HG02884 (cell line): Measurements from ENCODE around the gene NAE1.

Experiments
- ATAC-seq: cut with Tn5 transposase; IDR thresholded peaks from one replicate; pipeline ENCODE4 v1.9.1; 2021; ENCODE audit warnings: mild to moderate bottlenecking, moderate library complexity; ENCODE audit not compliant: unreplicated experiment

The NAE1 gene

DNA sequence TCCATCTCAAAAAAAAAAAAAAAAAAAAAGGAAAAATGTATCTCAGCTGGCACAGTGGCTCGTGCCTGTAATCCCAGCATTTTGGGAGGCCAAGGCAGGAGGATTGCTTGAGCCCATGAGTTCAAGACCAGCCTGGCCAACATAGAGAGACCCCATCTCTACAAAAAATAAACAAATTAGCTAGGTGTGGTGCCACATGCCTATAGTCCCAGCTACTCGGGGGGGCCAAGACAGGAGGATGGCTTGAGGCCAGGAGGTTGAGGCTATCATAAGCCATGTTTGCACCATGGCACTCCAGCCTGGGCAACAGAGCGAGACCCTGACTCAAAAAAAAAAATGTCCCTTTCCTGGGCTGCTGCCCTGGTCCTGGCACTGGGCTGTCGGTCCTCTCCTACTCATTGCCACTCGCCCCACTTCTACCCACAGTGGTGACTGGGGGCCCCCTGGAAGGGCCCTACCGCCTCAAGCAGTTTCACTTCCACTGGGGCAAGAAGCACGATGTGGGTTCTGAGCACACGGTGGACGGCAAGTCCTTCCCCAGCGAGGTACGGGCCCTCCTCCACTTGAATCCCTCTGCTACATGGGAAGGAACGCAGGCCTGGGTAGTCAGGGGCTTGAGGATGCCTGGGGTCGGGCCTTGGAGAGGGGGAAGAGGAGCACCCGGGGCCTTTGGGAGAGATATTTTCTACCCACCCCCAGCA is 19.5 kb upstream of the NAE1 start:
- ATAC-seq = no peak

DNA sequence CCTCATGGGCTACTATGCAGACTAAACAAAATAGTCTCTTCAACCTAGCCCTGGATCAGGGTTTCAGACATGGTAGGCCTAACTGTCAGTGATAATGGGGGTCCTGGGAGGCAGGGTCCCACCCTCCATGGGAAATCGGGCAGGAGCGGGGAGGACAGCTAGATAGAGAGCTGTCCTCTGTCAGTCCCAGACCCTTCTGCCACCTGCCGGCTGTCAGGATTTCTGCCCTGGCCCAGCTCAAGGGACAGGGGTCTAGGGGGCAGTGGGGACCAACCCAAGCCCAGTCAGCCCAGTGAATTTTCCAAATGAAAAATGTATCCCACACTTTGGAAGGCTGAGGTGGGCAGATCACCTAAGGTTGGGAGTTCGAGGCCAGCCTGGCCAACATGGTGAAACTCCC is 18.8 kb upstream of the NAE1 start:
- no peak for ATAC-seq

DNA sequence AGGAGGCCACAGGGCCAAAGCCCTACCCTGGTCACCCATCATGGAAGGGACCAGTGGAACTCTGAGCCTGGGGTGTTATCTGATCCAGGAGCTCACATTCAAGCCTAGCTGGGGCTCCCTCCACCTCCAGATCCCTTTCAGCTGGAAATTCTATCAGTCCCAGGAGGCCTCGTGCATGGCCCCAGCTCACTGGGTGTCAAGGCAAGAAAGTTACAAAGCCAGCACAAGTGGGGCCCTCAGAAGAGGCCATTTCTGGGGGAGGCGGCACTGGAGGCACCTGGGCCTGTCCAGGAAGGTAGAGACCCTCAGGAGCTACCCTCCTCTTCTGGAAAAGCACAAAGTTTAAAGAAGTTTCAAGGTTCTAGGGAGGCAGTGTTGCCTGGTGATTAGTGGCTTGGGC is 18.2 kb upstream of the NAE1 start:
- ATAC-seq = no peak

DNA sequence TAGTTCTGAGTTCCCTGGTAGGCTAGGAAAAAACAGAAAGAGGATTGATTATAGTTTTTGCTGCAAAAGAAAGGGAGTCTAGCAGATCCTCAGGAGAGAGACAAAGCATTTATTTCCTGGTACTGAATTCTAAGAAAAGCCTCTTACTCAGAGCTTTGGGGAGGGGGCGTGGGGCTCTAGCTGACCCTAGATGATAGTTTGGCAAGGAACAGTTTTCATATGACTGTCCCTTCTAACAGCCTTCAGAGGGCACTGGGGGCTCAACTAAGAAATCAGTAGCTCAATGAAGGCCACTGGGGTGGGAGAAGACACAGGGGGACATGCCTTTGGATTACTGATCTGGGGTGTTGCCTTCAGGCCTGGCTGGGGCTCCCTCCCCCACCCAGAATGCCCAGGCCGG is 17.4 kb upstream of the NAE1 start:
- no peak for ATAC-seq

DNA sequence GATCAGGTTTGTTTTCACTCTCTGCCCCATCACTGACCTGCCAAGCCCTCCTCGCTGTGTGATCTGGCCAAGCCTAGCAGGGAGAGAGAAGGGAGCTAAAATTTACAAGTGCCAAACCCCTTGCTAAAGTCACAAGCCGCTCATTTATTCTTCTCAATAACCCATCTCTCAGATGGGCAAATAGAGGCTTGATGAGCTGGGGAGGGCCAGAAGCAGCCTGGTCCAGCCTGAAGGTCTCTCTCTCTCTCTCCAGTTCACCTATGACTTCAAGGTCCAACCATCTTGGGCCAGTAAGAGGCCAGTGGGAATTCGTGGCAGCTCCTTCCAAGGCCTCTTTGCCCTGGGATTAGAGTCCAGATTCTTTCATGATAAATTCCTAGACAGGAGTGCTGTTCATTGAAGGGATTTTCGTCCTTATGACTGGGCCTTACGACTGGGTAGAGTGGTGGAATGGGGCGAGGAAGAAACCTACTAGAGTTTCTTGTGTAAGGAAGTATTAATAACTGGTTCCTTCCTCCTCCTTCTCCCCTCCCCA is 16.8 kb upstream of the NAE1 start:
- no peak for ATAC-seq

DNA sequence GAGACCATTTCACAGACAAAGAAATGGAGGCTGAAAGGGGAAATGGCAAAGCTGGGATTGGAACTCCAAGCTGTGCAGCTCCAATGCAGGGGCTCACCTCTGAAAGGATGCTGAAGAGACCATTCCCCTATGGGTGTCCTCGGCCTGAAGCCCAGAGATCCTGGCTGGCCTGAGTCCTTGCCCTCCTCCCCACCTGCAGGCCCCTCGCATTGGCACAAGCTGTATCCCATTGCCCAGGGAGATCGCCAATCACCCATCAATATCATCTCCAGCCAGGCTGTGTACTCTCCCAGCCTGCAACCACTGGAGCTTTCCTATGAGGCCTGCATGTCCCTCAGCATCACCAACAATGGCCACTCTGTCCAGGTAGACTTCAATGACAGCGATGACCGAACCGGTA is 16.1 kb upstream of the NAE1 start:
- no peak for ATAC-seq

DNA sequence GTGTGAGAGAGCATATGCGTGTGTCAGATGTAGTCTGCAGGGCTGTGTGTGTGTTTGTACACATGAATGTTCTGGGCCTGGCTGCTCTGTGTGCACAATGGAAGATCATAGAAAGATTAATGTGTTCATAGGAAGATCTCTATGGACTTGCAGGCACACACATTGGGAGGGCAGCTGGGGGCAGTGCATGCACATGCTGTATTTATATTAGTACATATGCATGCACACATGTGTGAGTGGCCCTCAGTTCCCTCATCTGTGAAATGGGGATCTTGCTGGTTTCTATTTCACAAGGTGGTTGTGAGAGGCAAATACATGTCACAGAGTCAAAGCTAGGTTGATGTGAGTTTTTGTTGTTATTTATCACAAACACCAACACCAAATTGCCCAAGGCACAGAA is 15.5 kb upstream of the NAE1 start:
- no peak for ATAC-seq

DNA sequence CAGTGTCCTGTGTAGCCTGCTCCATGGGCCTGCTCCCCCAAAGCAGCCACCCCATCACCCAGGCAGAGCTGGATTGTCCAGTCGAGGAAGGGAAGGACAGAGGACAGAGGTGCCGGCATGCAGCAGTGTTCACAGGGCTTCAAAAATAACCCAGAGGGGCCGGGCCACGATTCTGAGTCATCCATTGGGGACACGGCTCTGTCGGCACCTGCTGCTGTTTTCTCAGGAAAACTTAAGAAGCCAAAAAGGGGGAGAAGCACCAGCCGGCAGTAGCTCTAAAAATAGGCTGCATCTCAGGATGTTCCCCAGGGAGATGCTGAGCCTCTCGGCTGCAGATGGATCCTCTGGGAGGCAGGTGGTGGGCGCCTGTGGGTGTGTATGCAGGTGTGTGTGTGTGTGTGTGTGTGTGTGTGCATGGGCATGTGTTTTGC is 15.0 kb upstream of the NAE1 start:
- no peak for ATAC-seq

DNA sequence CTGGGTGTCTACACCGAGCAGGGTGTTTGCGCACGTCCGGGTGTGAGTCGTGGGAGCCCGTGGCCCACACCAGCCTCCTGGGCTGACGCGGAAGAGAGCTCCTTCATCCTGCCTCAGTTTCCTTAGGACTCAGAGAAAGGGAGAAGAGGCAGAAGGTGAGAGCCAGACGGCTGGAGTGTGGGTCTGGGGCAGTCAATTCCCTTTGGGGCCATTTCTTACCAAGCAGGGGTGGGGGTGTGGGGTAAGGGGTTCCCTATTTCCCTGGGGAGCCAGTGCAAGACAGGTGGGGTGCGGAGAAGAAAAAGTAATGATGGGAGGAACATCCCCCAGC is 14.3 kb upstream of the NAE1 start:
- no peak for ATAC-seq

DNA sequence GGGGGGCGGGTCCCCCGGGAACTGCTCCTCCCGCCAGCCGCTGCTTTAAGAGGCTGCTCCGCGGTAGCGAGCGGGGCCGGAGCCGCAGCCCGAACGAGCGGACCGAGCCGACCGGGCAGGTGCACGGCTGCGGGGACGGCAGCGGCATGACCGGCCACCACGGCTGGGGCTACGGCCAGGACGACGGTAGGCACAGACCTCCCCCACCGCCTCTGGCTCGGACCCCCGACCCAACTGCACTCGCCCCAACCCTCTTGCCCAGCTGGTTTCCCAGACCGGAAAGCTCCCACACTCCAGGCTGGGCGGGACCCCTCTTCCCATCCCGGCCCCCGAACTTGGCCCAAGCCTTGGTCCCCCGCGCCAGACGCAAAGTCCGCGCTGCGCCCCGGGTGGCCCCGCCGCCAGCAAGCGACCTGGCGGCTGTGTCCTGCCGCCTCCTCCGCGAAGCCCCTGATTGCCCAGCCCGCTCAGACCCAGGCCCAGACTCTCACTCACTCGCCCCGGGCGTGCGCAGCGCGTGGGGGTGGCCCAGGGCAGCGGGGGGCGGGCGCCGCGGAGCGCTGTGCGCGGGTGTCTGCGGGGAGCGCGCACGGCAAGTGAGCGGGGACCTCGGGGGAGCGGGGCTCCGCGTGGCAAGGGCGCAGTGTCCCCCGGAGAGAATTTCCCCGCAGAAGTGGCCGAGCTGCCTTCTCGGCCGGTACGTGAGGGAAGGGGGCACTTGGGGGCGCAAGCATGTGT is 13.7 kb upstream of the NAE1 start, which contains the start of gene CA7:
Gene CA7 (plus strand): TSS at position 73 of the 738 bp plus-strand sequence. CDS start 74 bp downstream, at position 147.
- ATAC-seq = no peak

DNA sequence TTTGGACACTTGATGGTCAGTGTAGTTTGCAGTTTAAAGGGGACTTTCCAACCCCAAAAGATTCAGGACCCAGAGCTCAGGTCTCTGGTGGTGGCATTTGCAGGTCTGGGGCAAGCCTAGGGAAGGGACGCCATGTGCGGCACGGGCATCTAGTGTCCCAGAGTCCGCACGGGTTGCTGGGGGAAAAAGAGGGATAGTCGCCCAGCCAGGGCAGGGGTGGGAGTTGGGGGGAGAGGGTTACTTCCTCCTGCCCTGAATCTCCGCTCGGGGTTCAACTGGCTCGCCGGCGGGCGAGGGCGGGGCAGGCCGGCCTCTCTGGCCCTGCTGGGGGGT is 13.2 kb upstream of the NAE1 start:
- ATAC-seq = no peak

DNA sequence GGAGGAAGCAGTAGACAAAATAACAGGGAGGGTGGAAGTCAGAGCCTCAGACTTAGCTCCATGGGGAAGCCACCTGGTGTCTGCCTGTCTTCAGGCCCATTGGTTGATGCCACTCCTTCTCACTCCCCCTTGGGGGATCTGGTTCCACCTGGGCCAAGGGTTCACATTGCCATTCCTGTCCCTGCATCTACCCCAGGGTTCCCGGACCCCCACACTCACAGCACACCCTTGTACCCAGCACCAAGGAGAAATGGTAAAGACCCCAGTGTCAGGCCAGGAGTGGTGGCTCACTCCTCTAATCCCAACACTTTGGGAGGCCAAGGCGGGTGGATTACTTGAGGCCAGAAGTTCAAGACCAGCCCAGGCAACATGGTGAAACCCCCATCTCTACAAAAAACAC is 12.4 kb upstream of the NAE1 start:
- ATAC-seq = no peak

DNA sequence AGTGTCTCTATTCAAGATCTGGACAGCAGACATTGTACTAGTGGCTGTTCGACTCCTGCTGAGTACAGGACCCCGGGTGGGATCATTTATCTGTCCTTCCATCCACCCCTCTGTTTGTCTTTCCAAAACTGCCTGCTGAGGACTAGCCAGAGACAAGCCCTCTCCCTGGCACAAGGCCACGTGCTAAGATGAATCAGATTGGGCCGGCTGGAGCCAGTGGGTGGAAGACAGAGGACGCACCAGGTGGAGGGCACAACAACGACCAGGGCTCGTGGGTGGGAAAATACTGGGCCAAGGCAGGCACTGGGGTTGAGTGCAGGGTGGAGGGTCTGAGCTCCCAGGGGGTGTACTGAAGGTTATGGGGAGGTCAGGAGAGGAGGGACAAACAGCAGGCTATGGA is 12.0 kb upstream of the NAE1 start:
- no peak for ATAC-seq

DNA sequence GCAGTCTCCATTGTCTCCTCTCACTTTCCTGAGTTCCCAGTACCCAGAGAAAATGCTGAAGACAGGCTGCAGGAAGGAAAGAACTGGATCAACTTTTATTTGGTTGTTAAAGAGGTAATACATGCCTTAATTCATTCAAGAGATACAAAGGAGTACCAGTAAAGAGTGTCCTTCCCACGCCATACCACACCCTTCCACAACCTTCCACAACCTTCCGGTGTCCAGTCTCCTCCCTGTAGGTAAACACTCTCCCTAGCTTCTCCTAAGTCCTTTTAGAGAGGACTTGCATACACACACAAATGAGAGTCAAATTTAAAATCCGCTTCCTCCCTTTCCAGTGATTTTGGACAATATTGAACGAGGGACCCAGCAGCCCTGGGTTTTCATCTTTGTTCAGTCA is 10.6 kb upstream of the NAE1 start:
- no peak for ATAC-seq

DNA sequence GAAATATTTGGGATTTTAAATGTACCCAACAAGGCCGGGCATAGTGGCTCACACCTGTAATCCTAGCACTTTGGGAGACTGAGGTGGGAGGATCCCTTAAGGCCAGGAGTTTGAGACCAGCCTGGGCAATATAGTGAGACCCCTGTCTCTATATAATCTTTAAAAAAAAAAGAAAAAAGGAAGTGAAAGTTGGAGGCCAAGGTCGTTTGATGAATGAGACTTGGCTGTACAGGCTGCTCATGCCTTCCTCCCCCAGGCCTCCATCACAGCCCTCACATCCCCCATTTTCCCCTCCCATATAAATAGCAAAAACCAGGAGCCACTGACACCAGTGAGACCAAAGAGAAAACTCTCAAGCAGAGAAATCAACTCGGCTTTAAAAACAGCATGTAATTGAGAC is 10.1 kb upstream of the NAE1 start:
- ATAC-seq = no peak

DNA sequence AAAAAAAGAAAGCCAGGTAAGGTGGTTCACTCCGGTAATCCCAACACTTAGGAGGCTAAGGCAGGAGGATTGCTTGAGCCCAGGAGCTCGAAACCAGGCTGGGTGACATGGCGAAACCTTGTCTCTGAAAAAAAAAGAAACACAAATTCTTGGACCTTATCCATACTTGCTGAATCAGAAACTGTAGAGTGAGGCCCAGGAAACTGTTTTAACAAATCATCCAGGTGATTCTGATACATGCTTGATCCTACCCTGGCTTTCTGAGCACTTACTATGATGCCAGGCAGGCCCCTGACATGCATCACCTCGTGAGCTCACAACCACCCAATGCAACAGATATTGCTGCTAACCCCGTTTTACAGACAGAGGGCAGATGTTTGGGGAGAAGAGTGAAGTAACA is 4.0 kb upstream of the NAE1 start:
- no peak for ATAC-seq

DNA sequence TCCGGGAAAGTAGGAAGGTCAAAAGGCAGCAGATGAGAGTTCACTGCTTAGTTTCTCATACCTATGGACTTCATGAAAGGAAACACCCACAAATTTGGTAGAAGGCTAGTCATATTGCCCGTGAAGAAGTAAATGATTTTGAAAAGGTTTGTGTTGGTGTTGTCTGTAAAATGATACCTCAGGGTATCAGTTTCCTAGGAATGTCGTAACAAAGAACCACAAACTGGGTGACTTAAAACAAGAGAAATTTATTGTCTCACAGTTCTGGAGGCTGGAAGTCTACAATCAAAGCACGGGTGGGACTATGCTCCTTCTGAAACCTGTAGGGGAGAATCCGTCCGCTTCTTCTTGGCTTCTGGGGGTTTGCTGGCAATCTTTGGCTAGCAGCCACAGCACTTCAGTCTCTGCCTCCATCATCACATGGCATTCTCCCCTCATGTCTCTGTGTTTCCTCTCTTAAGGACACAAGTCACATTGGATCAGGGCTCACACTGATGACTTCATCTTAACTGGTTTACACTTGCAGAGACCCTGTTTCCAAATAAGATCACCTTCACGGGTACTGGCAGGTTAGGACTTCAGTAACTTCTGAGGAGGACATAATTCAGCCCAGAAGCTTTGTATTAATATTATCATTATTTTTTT is 2.0 kb upstream of the NAE1 start:
- no peak for ATAC-seq

DNA sequence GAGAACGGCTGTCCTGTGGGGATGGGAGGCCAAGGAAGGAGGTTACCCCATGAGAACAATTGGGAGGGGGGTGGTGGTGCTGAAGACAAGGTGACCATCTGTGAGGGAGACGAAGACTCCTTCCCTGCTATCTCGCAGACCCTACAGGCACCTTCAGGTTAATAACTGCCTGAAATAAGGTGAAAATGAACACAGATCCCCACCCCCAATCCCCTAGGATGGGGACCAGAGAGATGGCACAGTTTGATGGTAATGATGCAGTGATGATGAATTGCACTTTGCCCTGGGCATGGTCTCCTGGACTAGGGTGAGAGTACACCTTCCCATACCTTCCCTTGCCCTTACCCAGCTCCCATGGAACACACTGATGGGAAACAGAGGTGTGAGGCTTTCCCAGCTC is 1.4 kb upstream of the NAE1 start:
- no peak for ATAC-seq

DNA sequence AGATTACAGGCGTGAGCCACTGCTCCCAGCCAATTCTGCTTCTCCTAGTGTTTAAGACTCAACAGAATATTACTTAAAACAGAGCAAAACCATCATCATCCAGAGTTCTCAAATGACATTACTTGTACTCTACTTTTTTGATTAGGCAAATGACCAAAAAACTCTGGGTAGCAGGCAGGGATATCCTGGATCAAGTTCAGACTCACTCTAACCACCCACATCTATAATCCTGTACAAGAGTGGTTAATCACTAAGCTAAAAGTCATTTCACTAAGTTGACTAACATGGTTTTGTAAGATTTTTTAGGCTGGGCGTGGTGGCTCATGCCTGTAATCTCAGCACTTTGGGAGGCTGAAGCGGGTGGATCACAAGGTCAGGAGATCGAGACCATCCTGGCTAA is 6.8 kb downstream of the NAE1 start:
- no peak for ATAC-seq

DNA sequence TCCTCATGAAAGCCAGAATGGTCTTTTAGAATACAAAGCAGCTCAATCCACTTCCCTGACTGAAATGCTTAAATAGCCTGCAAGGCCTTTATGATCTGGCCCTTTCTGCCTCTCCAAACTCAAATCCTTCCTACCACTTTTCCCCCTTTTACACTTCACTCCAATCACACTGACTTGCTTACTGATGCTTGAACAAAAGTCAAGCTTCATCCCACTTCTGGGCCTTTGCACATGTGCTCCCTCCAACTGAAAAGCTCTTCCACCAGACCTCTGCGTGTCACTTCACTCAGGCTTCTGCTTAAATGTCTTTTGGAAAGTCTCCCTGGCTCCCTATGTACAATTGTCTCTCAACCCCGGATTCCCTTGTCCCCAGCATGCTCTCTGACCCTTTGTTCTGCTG is 16.0 kb downstream of the NAE1 start:
- no peak for ATAC-seq

DNA sequence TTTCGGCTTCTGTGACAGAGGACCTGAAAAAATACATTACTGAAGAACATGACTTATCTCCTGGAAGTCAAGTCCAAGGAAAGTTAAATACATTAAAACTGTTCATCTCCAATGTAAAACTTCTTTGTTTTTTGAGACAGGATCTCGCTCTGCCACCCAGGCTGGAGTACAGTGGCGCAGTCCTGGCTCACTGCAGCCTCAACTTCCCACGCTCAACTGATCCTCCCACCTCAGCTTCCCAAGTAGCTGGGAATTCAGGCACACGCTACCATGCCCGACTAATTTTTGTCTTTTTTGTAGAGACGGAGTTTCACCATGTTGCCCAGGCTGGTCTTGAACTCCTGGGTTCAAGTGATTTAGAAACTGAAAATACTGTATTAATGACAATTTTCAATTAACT is 19.7 kb downstream of the NAE1 start:
- no peak for ATAC-seq

DNA sequence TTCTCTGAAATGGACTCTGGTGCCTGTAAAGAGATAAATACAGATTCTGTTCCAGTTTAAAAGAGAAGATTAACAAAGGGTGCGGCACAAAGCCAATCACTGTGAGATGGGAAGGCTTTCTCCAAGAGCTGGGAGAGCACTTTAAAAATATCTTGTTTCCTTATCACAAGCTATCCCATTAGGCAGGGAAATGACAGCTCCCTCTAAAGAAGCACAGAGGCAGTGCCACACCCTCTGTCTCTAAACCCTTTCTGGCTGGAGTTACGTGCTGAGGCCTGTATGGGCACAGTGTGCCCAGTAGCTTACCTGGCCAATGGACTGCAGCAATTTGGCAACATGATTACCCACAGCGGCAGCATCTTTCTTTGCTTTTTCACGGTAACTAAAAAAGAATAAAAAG is 20.4 kb downstream of the NAE1 start:
- no peak for ATAC-seq
